Hepatocyte (in vitro differentiated cells): ENCODE results near the gene VWA3A. TPM values are rescaled to one million over a fixed set of nuclear protein-coding genes. Genes with fewer than 3 reads are reported as not detected.

Experiments used
- DNase-seq: peaks from one replicate; pipeline ENCODE4 v3.0.0-alpha.2; 2016; ENCODE audit warnings: low spot score
- H2AFZ ChIP-seq: fragments of 200-600 bp; sonication (generic); 2 replicates; pipeline ENCODE4 v1.6.0; 2016; ENCODE audit warnings: antibody characterized with exemption, mild to moderate bottlenecking
- H3K27ac ChIP-seq: fragments of 200-600 bp; sonication (generic); 2 replicates; pipeline ENCODE4 v1.5.1; 2016; ENCODE audit warnings: mild to moderate bottlenecking
- H3K27me3 ChIP-seq: fragments of 200-600 bp; sonication (generic); 2 replicates; pipeline ENCODE4 v1.6.1; 2016
- H3K36me3 ChIP-seq: fragments of 200-600 bp; sonication (generic); replicated peaks from 2 replicates; pipeline ENCODE4 v1.5.1; 2016; ENCODE audit warnings: low read depth; ENCODE audit not compliant: insufficient read depth
- H3K4me1 ChIP-seq: fragments of 200-600 bp; sonication (generic); 2 replicates; pipeline ENCODE4 v1.5.1; 2016; ENCODE audit warnings: mild to moderate bottlenecking, moderate library complexity; ENCODE audit not compliant: insufficient read depth
- H3K4me2 ChIP-seq: fragments of 200-600 bp; sonication (generic); 2 replicates; pipeline ENCODE4 v1.6.0; 2016
- H3K4me3 ChIP-seq: fragments of 200-600 bp; sonication (generic); 2 replicates; pipeline ENCODE4 v1.5.1; 2016; ENCODE audit warnings: mild to moderate bottlenecking
- H3K79me2 ChIP-seq: fragments of 200-600 bp; sonication (generic); 2 replicates; pipeline ENCODE4 v1.6.0; 2017; ENCODE audit warnings: mild to moderate bottlenecking
- H3K9me2 ChIP-seq: fragments of 200-600 bp; sonication (generic); replicated peaks from 2 replicates; pipeline ENCODE4 v1.6.0; 2017; ENCODE audit warnings: mild to moderate bottlenecking; ENCODE audit not compliant: insufficient read depth
- H3K9me3 ChIP-seq: fragments of 200-600 bp; sonication (generic); 2 replicates; pipeline ENCODE4 v1.5.1; 2016; ENCODE audit warnings: low read depth, mild to moderate bottlenecking
- H4K20me1 ChIP-seq: fragments of 200-600 bp; sonication (generic); 2 replicates; pipeline ENCODE4 v1.6.0; 2016; ENCODE audit warnings: mild to moderate bottlenecking; ENCODE audit not compliant: insufficient read depth, poor library complexity, severe bottlenecking
- CTCF ChIP-seq: fragments of 200-600 bp; sonication (generic); IDR thresholded peaks from 2 replicates; pipeline ENCODE4 v1.5.1; 2016; ENCODE audit warnings: antibody characterized with exemption, mild to moderate bottlenecking; ENCODE audit not compliant: poor library complexity
- EZH2 ChIP-seq: fragments of 200-600 bp; sonication (generic); IDR thresholded peaks from 2 replicates; pipeline ENCODE4 v1.6.1; 2016; ENCODE audit warnings: antibody characterized with exemption, mild to moderate bottlenecking, borderline replicate concordance
- EZH2phosphoT487 ChIP-seq: fragments of 200-600 bp; sonication (generic); IDR thresholded peaks from one replicate; pipeline ENCODE4 v1.6.1; 2018; ENCODE audit warnings: antibody characterized with exemption, mild to moderate bottlenecking, low read depth, moderate library complexity; ENCODE audit not compliant: unreplicated experiment, severe bottlenecking
- WGBS: methylation state at CpG from one replicate; pipeline ENCODE4 v1.1.6; 2016; ENCODE audit warnings: low lambda C conversion rate; ENCODE audit errors: missing lambda C conversion rate; 5-methylcytosine and 5-hydroxymethylcytosine counted together
- polyA plus RNA-seq: library from polyadenylated mRNA; unstranded; fragments of >200 nt; fragmentation: Nextera tagmentation; extraction: Ambion mirVana; gene quantifications from 2 replicates; pipeline ENCODE4 v1.2.1, GENCODE V29; 2016
- total RNA-seq: library from RNA; depleted of rRNA; stranded (reverse); fragments of >200 nt; gene quantifications from 2 replicates; pipeline ENCODE4 v1.2.3, GENCODE V29; 2014

VWA3A gene
- total and polyA plus RNA-seq, 2 experiments from 2014 or later: 0.03 TPM; not detected in 1

- Histone ChIP-seq H3K4me2 (no peak overlapping the region), H3K27ac (no peak overlapping the region), H3K79me2 (no peaks in the 10 kb centered on the region), H2AFZ (no peak overlapping the region), H3K9me3 (no peaks in the 10 kb centered on the region), H3K4me1 (no peaks in the 10 kb centered on the region), H4K20me1 (no peaks in the 10 kb centered on the region), H3K36me3 (no peaks in the 10 kb centered on the region), H3K9me2 (no peaks in the 10 kb centered on the region), H3K27me3 (no peaks in the 10 kb centered on the region), H3K4me3 (no peak overlapping the region)
- no peak for DNase-seq
- TF ChIP-seq CTCF: no peak
- TF ChIP-seq EZH2phosphoT487: no peak
- TF ChIP-seq EZH2: no peak
- WGBS: 86% methylated on average over 3 of the region's 3 CpGs
Observed at GRCh38 chr16:22120440-22120839, 28.1 kb downstream of the VWA3A start.

GRCh38 chr16:22122239-22122638 is 29.9 kb downstream of the VWA3A start:
- Histone ChIP-seq H4K20me1 (no peaks in the 10 kb centered on the region), H3K79me2 (no peaks in the 10 kb centered on the region), H3K9me3 (no peaks in the 10 kb centered on the region), H2AFZ (no peak overlapping the region), H3K27me3 (no peaks in the 10 kb centered on the region), H3K9me2 (no peaks in the 10 kb centered on the region), H3K4me1 (no peaks in the 10 kb centered on the region), H3K36me3 (no peaks in the 10 kb centered on the region), H3K4me2 (no peak overlapping the region), H3K4me3 (no peak overlapping the region), H3K27ac (no peak overlapping the region)
- no peak for TF ChIP-seq EZH2
- TF ChIP-seq CTCF: no peak
- TF ChIP-seq EZH2phosphoT487: no peak
- DNase-seq: no peak

GRCh38 chr16:22123146-22123545 is 30.8 kb downstream of the VWA3A start:
- Histone ChIP-seq H3K79me2 (no peaks in the 10 kb centered on the region), H4K20me1 (no peaks in the 10 kb centered on the region), H3K4me1 (no peaks in the 10 kb centered on the region), H3K27ac (no peak overlapping the region), H3K27me3 (no peaks in the 10 kb centered on the region), H3K4me2 (no peak overlapping the region), H3K9me3 (no peaks in the 10 kb centered on the region), H3K4me3 (no peak overlapping the region), H2AFZ (no peak overlapping the region), H3K36me3 (no peaks in the 10 kb centered on the region), H3K9me2 (no peaks in the 10 kb centered on the region)
- WGBS: 60% methylated on average over 3 of the region's 3 CpGs
- no peak for DNase-seq
- TF ChIP-seq CTCF: no peak
- TF ChIP-seq EZH2phosphoT487: no peak
- TF ChIP-seq EZH2: no peak
